ENCODE results near the gene SAMD14. TPM values are rescaled to one million over a fixed set of nuclear protein-coding genes. Genes with fewer than 3 reads are reported as not detected.

SAMD14 gene
- total and polyA plus RNA-seq, 7 donors, result 0.55 to 2.7 (median 1.0) TPM

DNA sequence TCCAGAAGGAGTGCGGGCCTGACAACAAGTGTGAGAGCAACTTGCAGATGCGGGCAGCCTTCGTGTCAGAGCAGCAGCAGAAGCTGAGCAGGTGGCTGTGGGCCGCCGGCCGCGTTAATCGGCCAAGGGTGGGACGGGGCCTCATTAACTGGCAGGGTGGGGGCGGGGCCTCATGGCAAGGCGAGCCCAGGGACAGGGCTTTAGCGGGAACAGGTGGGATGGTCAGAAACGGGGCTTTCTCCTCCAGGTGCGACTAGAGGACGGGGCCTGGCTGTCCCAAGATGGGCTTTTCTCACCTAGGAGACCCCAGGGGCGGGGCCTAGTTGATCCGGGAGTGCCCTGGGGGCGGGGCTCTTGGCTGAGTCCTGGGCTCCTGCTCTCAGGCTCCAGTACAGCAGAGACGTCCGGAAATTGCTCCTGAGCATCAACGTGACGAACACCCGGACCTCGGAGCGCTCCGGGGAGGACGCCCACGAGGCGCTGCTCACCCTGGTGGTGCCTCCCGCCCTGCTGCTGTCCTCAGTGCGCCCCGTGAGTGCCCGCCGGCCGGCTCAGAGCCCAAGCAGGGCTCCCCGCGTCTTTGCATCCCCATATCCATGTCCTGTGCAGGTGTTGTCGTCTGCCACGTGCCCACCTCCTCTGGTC is 53.2 kb downstream of the SAMD14 start:
- DNase-seq, result no peak

DNA sequence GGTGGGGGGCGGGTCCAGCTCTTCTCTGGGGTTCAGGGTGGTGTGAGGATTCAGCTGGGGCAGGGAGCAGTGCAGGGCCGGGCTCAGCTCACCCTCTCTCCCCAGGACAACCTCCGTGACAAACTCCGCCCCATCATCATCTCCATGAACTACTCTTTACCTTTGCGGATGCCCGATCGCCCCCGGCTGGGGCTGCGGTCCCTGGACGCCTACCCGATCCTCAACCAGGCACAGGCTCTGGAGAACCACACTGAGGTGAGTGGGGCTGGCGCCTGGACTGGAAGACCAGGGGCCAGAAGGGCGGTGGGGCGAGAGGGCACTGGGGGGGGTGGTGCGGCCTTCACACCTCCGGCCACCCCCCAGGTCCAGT is 53.8 kb downstream of the SAMD14 start:
- whole genome bisulfite sequencing, 3 donors, result 90 to 93% (median 91%) methylated on average over 16 of the region's 16 CpGs
- ATAC-seq (no peak), DNase-seq (no peak)
- no peak overlapping the region for H3K4me3 ChIP-seq
- intact Hi-C loops (cut with DNase I), result no loop called here
- no peaks in the 10 kb centered on the region for H3K27me3 ChIP-seq (ENCODE audit: insufficient read depth in 3 of 3, low read length in 2 of 3)
- H3K9me3 ChIP-seq, result no peaks in the 10 kb centered on the region
- peaks cover 18% of the 10 kb centered on the region for H3K4me1 ChIP-seq
- no peak overlapping the region for H3K27ac ChIP-seq
- TF ChIP-seq, protein P1, sequence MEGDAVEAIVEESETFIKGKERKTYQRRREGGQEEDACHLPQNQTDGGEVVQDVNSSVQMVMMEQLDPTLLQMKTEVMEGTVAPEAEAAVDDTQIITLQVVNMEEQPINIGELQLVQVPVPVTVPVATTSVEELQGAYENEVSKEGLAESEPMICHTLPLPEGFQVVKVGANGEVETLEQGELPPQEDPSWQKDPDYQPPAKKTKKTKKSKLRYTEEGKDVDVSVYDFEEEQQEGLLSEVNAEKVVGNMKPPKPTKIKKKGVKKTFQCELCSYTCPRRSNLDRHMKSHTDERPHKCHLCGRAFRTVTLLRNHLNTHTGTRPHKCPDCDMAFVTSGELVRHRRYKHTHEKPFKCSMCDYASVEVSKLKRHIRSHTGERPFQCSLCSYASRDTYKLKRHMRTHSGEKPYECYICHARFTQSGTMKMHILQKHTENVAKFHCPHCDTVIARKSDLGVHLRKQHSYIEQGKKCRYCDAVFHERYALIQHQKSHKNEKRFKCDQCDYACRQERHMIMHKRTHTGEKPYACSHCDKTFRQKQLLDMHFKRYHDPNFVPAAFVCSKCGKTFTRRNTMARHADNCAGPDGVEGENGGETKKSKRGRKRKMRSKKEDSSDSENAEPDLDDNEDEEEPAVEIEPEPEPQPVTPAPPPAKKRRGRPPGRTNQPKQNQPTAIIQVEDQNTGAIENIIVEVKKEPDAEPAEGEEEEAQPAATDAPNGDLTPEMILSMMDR (IDR thresholded peaks at IDR 0.05), result no peak
- H3K36me3 ChIP-seq (ENCODE audit: insufficient read depth in 1 of 2, low read depth in 1 of 2), result peaks cover 0 to 84% of the 10 kb centered on the region in 2 donors

More for the DNA sequence above, 53.2 kb downstream of the SAMD14 start:
- H3K9me3 ChIP-seq, result no peaks in the 10 kb centered on the region
- WGBS, 3 donors, result 73 to 77% (median 75%) methylated on average over 36 to 39 of the region's 39 CpGs
- ATAC-seq, result no peak
- peaks cover 2 to 84% of the 10 kb centered on the region in 2 donors for H3K36me3 ChIP-seq (ENCODE audit: insufficient read depth in 1 of 2, low read depth in 1 of 2)
- no peak overlapping the region for H3K27ac ChIP-seq
- no peak overlapping the region for H3K4me3 ChIP-seq
- intact Hi-C loops (cut with DNase I), result no loop called here
- H3K27me3 ChIP-seq (ENCODE audit: insufficient read depth in 3 of 3, low read length in 2 of 3), result no peaks in the 10 kb centered on the region
- TF ChIP-seq, protein P1 (IDR thresholded peaks at IDR 0.05), result no peak
- peaks cover 18% of the 10 kb centered on the region for H3K4me1 ChIP-seq

DNA sequence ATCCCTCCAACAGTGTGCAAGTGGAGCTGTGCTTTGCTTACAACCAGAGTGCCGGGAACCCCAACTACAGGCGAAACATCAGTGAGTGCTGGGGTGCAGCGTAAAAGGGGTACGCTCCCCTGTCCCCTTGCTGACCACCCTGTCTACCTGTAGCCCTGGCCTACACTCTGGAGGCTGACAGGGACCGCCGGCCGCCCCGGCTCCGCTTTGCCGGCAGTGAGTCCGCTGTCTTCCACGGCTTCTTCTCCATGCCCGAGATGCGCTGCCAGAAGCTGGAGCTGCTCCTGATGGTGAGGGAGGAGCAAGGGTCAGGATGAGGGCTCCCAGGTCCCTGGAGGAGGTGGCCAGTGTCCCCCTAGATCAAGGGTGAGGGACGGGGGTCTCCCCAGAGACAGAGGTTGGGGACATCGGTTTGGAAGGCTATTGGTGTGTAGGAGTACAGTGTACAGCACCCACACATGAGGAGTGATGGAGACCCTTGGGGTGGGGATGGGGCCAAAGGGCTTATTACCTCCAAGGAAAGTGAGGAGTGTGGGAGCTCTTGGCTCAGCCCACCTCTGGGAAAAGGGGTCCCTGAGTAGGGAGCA is 54.4 kb downstream of the SAMD14 start:
- DNase-seq, result no peak

DNA sequence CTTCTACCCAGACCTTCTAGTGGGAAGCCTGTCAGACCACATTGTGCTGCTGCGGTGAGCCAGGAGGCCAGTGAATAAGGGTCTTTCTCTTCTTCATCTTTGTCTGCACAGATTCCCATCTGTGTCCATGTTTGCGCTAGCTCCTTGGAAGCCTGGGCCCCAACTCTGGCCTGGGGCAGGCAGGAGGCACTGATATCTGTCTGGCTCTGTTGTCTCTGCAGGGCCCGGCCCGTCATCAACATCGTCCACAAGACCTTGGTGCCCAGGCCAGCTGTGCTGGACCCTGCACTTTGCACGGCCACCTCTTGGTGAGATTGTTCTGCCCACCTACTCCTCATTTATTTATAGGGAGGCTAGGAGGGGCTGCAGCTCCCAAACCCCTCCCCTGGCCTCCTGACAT is 55.7 kb downstream of the SAMD14 start:
- Histone ChIP-seq H3K27me3 (ENCODE audit: insufficient read depth in 3 of 3, low read length in 2 of 3) (no peaks in the 10 kb centered on the region), H3K36me3 (ENCODE audit: insufficient read depth in 1 of 2, low read depth in 1 of 2) (peaks cover 0 to 90% of the 10 kb centered on the region in 2 donors), H3K27ac (no peak overlapping the region), H3K4me1 (peaks cover 4% of the 10 kb centered on the region), H3K9me3 (no peaks in the 10 kb centered on the region), H3K4me3 (no peak overlapping the region)
- TF ChIP-seq, protein P1 (IDR thresholded peaks at IDR 0.05), result no peak
- DNase-seq, result no peak
- intact Hi-C loops (cut with DNase I), result no loop called here
- WGBS, 3 donors, result 92 to 97% (median 95%) methylated on average over 6 of the region's 6 CpGs
- ATAC-seq, result no peak

More for the DNA sequence above, 54.4 kb downstream of the SAMD14 start:
- TF ChIP-seq, protein P1 (IDR thresholded peaks at IDR 0.05), result no peak
- 93 to 96% (median 95%) methylated on average over 16 of the region's 16 CpGs for WGBS, 3 donors
- Histone ChIP-seq H3K27me3 (ENCODE audit: insufficient read depth in 3 of 3, low read length in 2 of 3) (no peaks in the 10 kb centered on the region), H3K9me3 (no peaks in the 10 kb centered on the region), H3K36me3 (ENCODE audit: insufficient read depth in 1 of 2, low read depth in 1 of 2) (peaks cover 0 to 88% of the 10 kb centered on the region in 2 donors), H3K4me3 (no peak overlapping the region), H3K27ac (no peak overlapping the region), H3K4me1 (peaks cover 13% of the 10 kb centered on the region)
- ATAC-seq, result no peak
- intact Hi-C loops (cut with DNase I), result no loop called here

All from psoas muscle (tissue), 8 donors.